GM21786 (cell line): ENCODE results near the gene KIAA1614.

ENCODE experiments used
- ATAC-seq: cut with Tn5 transposase; IDR thresholded peaks from one replicate; pipeline ENCODE4 v1.9.1; 2021; ENCODE audit not compliant: unreplicated experiment

Gene KIAA1614

GRCh38 chr1:180923021-180923841 lies 10.5 kb downstream of the KIAA1614 start:
- no peak for ATAC-seq

GRCh38 chr1:180923887-180924286 lies 11.2 kb downstream of the KIAA1614 start:
- ATAC-seq, result no peak

DNA sequence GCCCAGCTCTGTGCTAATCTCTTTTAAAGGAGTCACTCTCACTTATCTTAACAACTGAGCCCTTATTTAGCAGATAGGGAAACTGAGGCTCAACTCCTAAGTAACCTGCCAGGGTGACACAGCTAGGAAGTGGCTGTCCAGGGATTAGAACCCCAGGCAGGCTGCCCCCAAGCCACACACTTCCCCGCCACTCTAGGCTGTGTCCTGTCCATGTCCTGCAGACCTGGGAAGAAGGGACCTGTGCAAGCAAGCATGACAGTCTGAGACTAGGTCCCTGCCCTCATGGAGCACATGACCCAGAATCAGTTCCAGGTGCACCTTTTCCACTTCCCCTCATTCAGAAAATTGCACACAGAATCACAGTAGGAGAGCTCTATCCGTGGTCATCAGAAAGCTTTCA lies 12.2 kb downstream of the KIAA1614 start:
- no peak for ATAC-seq

- no peak for ATAC-seq
These were observed 12.9 kb downstream of the KIAA1614 start for GRCh38 chr1:180925471-180926051.

GRCh38 chr1:180926164-180926981 lies 13.7 kb downstream of the KIAA1614 start:
- peak; percentile 58 for ATAC-seq

DNA sequence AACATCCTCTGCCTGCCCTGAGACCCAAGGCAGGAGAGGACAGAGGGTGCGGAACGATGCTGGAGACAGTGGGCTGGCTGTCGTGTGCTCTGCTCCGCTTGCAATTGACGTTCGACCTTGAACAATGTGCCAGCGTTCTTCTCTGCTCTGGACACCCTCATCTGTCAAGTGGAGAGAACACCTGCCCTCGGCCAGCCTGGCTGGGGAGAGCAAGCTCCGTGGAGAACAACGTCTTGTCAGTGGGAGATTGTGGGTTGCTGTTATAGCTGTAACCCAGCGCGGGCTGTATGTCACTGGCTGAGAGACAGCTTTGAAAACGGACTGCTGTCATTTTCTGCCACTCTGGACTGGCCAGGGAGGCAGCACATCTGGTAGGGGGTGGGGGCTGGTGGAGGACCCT lies 14.7 kb downstream of the KIAA1614 start:
- no peak for ATAC-seq

GRCh38 chr1:180927841-180928240 lies 15.1 kb downstream of the KIAA1614 start:
- no peak for ATAC-seq

GRCh38 chr1:180928331-180929230 lies 15.9 kb downstream of the KIAA1614 start:
- ATAC-seq, result no peak

- ATAC-seq, result no peak
These were observed 16.7 kb downstream of the KIAA1614 start for GRCh38 chr1:180929389-180929788.

DNA sequence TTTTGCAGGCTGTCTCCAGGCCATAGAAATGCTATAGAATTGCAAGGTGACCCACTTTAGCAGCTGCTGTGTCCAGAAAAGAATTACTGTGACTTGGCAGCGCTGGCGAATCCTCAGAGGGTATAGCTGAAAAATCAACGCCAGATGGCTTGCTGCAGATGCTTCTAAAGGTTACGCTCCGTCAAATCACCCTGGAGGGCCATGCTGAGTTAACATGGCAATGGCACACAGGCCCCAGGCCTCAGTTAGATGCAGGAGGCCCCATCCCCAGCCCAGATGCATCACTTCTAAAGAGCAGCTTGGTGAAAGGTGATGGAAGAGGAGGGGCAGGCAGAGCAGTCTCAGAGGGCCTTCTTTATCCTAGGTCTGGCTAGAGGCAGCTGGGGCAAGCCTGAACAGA lies 18.0 kb downstream of the KIAA1614 start:
- ATAC-seq, result no peak

GRCh38 chr1:180931529-180931928 lies 18.8 kb downstream of the KIAA1614 start:
- no peak for ATAC-seq

GRCh38 chr1:180932378-180932777 lies 19.7 kb downstream of the KIAA1614 start:
- ATAC-seq, result no peak

DNA sequence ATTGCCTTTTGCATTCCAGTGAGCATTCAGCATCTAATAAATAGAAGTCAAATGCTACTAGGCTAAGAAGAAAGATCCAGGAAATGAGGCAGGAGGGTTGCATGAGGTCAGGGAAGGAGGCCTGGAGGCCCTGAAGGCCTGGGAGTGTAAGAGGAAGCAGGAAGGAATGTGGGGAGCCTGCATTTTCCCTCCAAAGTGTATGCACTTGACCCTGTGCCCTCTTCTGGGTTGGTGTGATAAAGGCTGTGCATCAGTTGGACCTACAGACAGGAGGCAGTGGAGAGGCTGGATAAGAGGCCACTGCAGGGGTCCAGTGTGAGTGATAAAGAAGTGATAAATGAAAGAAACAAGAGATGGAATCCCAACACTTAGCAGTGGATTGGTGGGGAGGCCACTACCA lies 20.4 kb downstream of the KIAA1614 start:
- no peak for ATAC-seq

- no peak for ATAC-seq
These were observed 21.9 kb downstream of the KIAA1614 start for GRCh38 chr1:180934563-180934962.

DNA sequence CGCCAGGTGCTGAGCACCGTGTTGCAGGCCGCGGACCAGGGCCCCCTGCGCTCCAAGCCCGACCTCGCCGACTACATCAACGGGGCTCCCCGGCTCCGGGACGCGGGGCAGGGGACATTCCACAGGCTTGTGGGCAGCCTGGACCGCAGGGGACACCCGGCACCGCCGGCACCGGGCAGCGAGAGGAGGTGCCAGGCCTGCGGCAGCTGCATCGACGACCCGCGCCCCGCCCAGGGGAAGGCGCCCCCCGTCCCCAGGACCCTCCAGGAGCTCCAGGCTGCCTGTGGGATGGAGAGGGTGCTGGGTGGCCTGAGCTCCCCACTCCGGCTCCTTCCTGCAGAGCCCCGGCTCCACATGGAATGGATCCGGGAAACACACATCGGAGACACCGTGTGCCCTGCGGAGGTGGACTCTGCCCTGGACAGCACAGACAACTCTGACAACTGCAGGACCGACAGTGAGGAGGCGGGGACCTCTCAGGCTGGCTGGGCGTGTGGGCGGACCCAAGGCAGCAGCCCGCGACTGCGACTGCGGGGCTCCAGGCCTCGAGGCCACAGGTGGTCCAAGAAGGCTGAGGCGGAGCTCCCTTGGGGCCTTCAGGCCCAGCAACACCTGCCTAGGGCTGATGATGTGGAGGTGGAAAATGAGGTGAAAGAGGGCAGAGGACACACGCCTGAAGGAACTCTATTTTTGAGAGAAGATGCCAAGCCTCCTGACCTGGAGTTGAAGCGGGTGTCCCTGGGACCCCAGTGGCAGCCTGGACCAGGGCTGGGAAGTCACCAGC lies 22.8 kb downstream of the KIAA1614 start:
- ATAC-seq, result peak; percentile 42

DNA sequence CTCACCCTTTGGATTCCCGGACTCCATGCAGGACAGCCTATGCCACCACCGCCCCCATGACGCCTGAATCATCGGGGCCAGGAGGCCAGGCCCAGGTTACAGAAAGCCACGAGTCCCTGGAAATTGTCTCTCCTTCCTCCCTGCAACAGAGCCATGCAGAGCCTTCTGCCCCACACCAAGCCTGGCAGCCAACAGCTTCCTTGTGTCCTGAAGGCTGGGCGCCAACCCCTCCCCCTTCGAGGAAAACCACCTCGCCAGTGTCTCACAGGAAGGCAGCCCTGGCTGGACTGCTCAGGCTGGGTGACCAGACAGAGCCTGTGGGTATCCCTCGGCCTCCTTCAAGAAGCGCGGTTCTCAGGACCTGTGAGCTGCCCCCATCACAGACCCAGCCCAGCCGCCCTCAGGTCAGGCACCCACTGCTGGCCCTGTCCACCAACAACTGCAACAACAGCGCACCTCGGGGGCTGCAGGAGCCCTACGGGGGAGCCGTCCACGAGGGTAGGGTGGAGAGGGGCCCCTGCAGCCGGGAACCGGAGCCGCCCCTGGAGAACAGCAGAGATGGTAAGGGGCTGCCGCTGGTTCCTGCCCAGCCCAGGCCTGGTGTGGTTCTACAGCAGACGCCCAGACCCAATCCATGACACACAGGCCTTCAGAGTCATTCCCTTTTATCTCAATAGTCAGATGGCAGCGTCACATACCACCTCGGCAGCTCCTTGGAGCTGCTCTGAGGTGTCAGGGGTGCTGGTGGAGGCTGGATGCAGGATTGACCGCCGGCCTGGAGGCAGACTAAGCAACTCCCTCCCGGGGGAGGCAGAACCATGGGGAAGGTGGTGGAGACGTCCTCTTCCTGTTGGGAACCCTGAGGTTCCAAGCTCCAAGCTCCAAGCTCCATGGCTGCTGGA lies 23.7 kb downstream of the KIAA1614 start:
- no peak for ATAC-seq

DNA sequence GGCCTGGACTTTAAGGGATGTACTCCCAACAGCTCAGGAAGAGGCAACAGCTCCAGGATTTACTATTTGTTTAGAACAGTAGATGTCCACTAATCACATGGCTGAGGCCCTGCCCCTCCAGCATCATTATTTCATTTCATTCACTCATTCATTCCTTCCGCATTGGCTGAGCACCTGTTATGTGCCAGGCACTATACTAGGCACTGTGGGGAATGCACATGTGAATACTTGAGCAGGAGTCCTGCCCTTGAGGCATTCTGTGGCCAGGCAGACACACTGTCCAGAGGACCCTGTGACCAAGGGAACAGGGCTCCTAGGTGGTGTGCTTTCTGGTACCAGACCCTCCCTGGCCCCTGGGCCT lies 24.3 kb downstream of the KIAA1614 start:
- no peak for ATAC-seq

DNA sequence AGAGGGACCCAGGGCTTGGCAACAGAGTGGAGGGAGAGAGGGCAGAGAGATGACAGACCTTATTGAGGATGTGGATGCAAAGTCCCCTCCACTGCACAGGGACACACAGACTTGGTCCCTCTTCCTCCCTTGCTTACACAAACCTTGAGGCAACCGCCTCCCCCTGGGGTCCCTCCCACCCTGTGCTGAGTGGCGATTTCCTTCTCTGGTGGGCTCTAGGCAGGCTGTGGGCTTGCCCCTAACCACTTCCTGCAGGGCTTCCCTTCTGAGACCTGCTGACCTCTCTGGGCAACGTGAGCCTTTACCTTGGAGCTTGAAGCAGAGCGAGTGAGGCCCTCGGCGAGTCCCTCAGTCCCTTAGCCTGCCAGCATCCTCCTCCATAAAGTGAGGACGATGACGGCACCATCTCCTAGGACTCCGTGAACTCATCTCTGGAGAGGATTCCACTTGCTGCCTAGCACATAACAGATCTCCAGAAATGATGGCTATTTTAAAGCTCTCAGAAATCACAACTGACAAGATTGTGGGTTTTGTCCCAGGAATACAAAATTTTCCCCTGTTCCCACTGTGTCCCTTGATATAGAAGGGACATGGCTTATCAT lies 25.0 kb downstream of the KIAA1614 start:
- ATAC-seq, result no peak
